HK-2 (cell line): Measurements from ENCODE around the gene DIPK1B.
"Not testable (repeated sequence)": the region's sequence is repeated elsewhere in the genome, so short reads cannot be mapped to it uniquely, and the experiment has no call there.

Experiments used
- DNase-seq: peaks from one replicate; pipeline ENCODE4 v3.0.0-alpha.2; 2018; ENCODE audit not compliant: unreplicated experiment

Gene DIPK1B

DNA sequence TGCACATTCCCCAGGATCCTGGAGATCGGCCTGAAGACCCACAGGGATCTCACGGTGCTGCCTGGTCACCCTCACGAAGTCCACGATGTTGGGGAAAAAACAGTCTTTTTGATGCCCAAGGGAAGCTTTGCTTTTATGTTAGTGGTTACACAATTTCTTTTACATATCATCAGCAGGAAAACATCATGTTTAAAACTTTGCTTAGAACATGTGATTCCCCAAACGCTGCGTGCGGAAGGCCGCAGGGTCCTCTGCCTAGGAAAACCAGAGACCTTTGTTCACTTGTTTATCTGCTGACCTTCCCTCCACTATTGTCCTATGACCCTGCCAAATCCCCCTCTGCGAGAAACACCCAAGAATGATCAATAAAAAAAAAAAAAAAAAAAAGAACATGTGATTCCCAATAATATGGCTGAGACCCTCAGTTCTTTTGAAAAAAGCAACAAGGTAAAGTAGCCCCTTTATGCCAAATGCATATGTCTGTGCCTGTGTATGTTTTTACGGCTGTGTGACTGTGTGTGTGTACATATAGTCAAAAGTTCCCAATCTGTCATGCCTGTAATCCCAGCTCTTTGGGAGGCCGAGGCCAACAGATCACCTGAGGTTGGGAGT, 13.6 kb upstream of the DIPK1B start:
- no peak for DNase-seq

- DNase-seq, result no peak
These were observed 12.1 kb upstream of the DIPK1B start for GRCh38 chr9:136700304-136700703.

DNA sequence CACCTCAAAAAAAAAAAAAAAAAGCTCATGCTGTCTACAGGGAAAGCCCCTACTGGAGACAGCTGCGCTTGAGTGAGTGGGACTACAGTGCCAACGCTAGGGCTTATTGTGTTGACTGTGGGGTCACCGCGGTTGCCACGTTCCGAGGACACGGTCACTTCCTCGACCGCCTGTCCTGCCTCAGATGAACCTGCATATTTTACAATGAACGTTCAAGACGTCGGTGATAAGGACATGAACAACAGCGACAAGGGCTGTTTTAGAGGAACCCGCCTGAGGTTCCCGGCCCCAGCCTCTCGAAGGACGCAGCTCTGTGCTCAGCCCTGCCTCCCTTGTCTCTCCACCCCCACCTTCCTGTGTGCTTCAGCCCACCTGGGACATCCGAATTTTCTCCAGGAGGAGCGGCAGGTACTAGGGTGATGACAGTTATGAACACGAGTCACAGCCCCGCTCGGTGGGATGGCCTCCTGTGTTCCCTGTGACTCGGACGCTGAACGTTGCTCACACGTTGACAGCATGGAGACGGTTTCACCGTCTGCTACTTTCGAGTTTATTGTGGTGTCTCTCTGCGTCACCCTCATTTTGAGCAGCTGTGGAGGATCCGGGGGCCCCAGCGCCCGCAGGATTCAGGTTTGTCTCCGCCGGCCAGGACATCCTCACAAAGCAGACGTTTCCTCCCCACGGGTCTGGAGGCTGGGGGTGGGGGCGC, 11.3 kb upstream of the DIPK1B start:
- DNase-seq, result no peak

DNA sequence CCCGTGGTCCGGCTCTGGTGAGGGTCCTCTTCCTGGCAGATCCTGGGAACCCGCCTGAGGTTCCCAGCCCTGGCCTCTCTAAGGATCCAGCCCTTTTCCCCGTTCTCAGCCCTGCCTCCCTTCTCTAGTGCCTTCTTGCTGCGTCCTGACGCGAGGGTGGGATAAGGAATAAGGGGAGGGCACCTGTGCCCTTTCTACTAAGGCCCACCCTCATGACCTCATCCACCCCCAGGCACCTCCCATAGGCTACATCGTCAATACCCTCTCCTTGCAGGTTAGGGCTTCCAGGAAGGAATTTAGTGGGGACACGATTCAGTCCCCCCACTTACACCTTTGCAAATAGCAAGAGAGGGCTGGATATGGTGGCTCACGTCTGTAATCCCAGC, 10.7 kb upstream of the DIPK1B start:
- DNase-seq, result no peak

DNA sequence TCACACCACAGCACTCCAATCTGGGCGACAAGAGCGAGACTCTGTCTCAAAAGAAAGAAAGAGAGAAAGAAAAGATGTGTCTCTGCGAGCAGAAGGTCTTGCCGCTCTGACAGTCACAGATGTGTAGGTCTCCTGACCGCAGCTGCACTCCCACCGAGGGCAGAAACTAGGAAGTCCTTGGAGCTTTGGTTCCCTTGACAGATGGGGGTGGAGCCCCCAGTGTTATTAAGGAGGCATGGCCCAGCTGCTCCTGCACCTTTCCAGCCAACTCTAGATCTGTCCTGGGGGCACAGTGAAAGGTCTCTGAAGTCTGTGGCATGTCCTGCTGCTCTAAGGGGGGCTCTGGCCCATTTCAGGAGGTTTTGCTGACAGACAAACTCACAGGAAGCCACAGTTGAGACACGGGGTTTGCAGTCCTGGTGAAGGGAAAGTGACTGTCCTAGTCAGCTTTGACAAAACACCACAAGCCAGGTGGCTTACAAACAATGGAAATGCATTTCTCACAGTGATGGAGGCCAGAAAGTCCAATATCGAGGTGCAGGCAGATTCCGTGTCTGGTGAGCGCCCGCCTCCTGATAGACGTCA, 9.0 kb upstream of the DIPK1B start:
- no peak for DNase-seq

GRCh38 chr9:136704741-136705140, 7.6 kb upstream of the DIPK1B start:
- not testable (repeated sequence) for DNase-seq

DNA sequence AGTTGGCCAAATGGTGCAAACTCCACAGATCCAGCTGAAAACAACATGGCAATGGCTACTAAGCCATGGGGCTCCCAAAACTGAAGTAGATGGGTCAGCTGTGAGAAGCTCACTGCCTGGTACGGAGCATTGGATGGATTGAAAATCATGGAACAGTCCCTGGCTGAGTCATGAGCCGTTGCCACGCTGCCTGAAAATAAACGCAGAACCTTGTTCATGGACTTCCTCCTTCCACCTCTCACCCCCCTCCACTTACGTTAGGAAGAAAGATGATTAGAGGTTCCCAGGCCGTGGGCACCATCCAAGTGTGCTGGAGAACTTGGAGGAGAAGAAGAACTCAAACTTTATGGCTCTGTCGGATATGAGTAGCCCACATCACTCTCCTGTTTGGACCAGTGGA, 6.8 kb upstream of the DIPK1B start:
- DNase-seq, result no peak

- no peak for DNase-seq
These were observed 5.4 kb upstream of the DIPK1B start for GRCh38 chr9:136707011-136707410.

DNA sequence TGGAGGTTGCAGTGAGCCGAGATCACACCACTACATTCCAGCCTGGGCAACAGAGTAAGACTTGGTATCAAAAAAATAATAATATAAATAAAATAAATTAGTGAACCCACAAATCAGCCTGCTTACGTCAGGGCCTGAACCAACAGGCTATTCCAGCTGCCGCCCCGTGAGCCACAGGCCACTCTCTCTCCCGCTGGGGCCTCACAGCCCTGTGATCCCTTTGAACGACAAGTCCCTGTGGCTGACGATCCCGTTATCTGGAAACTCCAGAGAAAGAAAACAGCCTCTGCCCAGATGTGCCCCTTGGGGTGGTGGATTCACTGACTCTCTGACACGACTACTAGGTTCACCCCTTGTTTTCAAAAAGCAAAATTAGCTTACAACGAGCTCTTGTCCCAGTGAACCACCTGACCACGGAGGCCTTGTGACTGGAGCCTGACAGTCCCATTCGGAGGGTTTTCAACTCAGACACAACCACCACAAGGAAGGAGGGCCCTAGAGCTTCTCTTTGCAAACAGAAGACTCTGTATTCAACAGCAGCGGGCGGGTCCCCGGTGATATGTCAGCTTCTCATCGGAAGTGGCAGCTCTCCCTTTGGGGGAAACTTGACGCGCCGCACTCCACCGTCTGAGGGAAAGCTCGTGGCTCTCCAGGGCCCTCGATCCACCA, 4.4 kb upstream of the DIPK1B start:
- DNase-seq, result no peak

GRCh38 chr9:136709454-136710109, 2.8 kb upstream of the DIPK1B start:
- no peak for DNase-seq

GRCh38 chr9:136710543-136710942, 1.8 kb upstream of the DIPK1B start:
- no peak for DNase-seq

DNA sequence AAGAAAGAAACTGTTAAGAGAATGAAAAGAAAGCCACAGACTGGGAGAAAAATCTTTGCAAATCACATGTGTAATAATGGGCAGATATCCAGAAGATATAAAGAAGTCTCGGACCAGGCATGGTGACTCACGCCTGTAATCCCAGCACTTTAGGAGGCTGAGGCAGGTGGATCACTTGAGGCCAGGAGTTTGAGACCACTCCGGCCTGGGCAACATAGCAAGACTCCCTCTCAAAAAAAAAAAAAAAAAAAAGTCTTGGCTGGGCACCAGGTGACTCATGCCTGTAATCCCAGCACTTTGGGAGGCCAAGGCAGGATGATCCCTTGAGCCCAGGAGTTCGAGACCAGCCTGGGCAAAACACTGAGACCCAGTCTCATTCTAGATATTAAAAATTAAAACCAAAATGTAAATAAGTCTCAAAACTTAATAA, 1.1 kb upstream of the DIPK1B start:
- DNase-seq, result not testable (repeated sequence)

DNA sequence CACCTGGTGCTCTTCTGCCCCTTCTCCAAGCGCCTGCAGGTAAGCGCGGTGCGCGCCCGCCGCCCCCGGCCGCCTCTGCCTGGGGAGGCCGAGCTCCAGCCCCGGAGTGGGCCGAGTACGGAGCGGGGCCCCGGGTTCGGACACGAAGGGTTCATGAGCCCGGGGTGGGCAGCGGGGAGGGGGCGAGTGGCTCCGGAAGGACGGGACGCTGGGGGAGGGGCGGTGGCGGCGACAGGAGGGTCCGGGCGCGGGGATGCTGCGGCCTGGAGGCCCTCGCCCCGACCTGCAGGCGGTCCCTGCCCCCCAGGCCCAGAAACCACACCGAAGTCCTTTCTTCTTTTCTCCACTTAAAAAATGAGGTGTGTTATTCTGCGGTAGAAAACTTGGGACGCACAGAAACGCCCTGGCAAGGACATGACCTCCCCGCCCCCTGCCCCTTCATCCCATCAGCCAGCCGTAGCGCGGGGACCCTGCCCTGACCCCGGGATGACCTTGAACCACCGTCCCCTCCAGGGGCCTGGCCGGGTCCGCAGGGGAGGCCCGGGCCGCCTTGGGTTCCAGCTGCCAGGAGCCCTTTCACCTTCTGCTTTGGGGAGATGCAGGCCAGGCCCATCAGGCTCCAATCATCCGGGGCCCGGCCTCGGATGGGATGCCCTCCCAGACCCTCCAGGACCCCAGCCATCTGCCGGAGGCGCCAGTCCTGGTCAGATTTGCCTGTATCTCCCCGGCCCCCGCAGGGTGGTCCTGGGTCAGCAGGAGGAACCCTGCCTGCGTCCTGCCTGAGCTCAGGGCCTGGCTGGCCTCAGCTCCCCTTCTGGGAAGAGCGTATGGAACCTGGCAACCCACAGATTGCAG, 545 bp downstream of the DIPK1B start:
- no peak for DNase-seq

- DNase-seq, result no peak
These were observed 1.2 kb downstream of the DIPK1B start for GRCh38 chr9:136713550-136713949.

GRCh38 chr9:136714096-136714892, 1.9 kb downstream of the DIPK1B start:
- DNase-seq, result no peak

GRCh38 chr9:136714893-136715274, 2.5 kb downstream of the DIPK1B start:
- no peak for DNase-seq

GRCh38 chr9:136717399-136717798, 5.0 kb downstream of the DIPK1B start:
- DNase-seq, result no peak

DNA sequence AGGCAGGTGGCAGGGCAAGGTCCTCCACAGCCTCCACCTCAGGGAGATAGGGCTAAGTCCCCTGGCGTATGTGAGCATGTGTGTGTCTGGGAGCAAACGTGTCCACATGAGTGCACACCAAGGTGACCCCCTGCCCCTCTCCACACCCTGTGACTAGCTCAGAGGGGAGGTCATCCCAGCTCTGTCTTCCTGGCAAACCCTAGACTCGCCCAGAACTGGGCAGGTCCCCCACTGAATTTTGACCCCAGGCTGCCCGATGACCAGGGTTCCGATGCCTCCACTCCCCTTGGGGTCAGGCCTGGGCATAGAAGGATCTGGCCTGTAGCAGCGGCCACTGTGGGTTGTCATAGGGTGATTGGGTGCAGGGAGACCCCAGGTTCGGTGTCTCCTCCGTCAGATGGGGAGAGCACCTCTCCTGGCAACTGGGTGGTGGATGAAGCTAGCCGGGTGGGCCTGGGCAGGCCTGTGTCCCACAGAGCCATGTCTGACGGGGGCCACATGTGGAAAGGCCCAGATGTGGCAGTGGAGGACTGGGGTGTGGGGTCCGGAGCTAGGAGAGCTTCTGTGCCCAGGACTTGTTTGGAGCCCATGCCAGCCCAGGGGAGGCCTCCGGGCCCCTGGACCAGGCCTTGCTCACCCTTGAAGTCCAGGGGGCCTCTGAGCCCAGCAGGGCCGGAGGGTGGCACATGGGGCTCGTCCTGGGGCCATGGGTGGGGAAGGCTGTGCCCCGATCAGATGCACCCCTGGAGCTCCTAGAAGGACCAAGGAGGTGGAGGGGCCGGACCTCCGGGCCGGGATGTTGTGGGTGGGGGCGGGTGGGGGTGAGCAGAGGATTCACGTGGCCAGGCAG, 6.2 kb downstream of the DIPK1B start:
- DNase-seq, result no peak

GRCh38 chr9:136719195-136719880, 7.0 kb downstream of the DIPK1B start:
- DNase-seq, result no peak
